IMR-90 (cell line): ENCODE measurements around the gene MAVS. TPM values are rescaled to one million over a fixed set of nuclear protein-coding genes. Genes with fewer than 3 reads are reported as not detected.

Experiments used
- ATAC-seq: fragments of 200-7000 bp; cut with Tn5 transposase; 2 replicates; pipeline ENCODE4 v1.9.1; 2020; ENCODE audit warnings: low read depth, mild to moderate bottlenecking, moderate library complexity
- BruUV-seq: library from RNA; stranded (reverse); fragments of 400-500 nt; replicated peaks from 2 replicates; lab custom pipeline; 2021; lab: Mats Ljungman, UMichigan
- CTCF ChIA-PET: fragments of 300-600 bp; formaldehyde crosslinking; extraction: SDS; loops from one replicate; lab custom pipeline; 2021; ENCODE audit warnings: antibody characterized with exemption; lab: Yijun Ruan, JAX
- POLR2A ChIA-PET: fragments of 300-600 bp; sonication (Branson Sonifier 250); formaldehyde crosslinking; loops from one replicate; lab custom pipeline; 2022; ENCODE audit warnings: antibody characterized with exemption; ENCODE audit not compliant: unreplicated experiment; lab: Charles Lee
- DNase-seq: peaks from one replicate; pipeline ENCODE4 v3.0.0; 2013
- H2AFZ ChIP-seq: replicated peaks from 2 replicates; pipeline ENCODE3; 2013; ENCODE audit warnings: low read length, mild to moderate bottlenecking; ENCODE audit not compliant: poor library complexity
- H2AK5ac ChIP-seq: 2 replicates; pipeline ENCODE4 v1.6.1; 2013; ENCODE audit warnings: low read depth, low read length, inconsistent platforms
- H2AK9ac ChIP-seq: replicated peaks from 2 replicates; pipeline ENCODE3; 2013; ENCODE audit warnings: mild to moderate bottlenecking, low read depth, low read length, moderate library complexity; ENCODE audit not compliant: poor library complexity
- H2BK120ac ChIP-seq: 2 replicates; pipeline ENCODE4 v1.6.1; 2013; ENCODE audit warnings: low read depth, low read length, inconsistent platforms
- H2BK15ac ChIP-seq: 3 replicates; pipeline ENCODE4 v1.6.1; 2013; ENCODE audit warnings: low read depth, low read length, inconsistent platforms
- H2BK20ac ChIP-seq: 2 replicates; pipeline ENCODE4 v1.6.1; 2013; ENCODE audit warnings: low read depth, mild to moderate bottlenecking, inconsistent platforms, low read length, moderate library complexity
- H2BK5ac ChIP-seq: 2 replicates; pipeline ENCODE4 v1.6.1; 2013; ENCODE audit warnings: mild to moderate bottlenecking, low read depth, low read length, inconsistent platforms; ENCODE audit not compliant: poor library complexity, severe bottlenecking
- H3K14ac ChIP-seq: replicated peaks from 2 replicates; pipeline ENCODE4 v1.6.1; 2013; ENCODE audit warnings: low read depth, low read length, inconsistent platforms
- H3K18ac ChIP-seq: 2 replicates; pipeline ENCODE4 v1.6.1; 2013; ENCODE audit warnings: low read depth, low read length, control low read depth
- H3K23ac ChIP-seq: 2 replicates; pipeline ENCODE4 v1.6.1; 2013; ENCODE audit warnings: low read depth, low read length, inconsistent platforms
- H3K27ac ChIP-seq: 2 replicates; pipeline ENCODE4 v1.5.1; 2013; ENCODE audit warnings: mild to moderate bottlenecking, control low read depth, low read length; ENCODE audit not compliant: insufficient read depth
- H3K27me3 ChIP-seq: 2 replicates; pipeline ENCODE4 v1.6.1; 2013; ENCODE audit warnings: low read length; ENCODE audit not compliant: control insufficient read depth, insufficient read depth
- H3K36me3 ChIP-seq: 2 replicates; pipeline ENCODE4 v1.6.1; 2013; ENCODE audit warnings: low read length, mixed read lengths; ENCODE audit not compliant: control insufficient read depth, insufficient read depth
- H3K4ac ChIP-seq: 2 replicates; pipeline ENCODE4 v1.6.1; 2013; ENCODE audit warnings: low read depth, low read length, inconsistent platforms
- H3K4me1 ChIP-seq: 2 replicates; pipeline ENCODE4 v1.6.1; 2013; ENCODE audit warnings: low read length, mixed read lengths; ENCODE audit not compliant: control insufficient read depth, insufficient read depth
- H3K4me2 ChIP-seq: 2 replicates; pipeline ENCODE4 v1.6.1; 2013; ENCODE audit warnings: low read depth, mild to moderate bottlenecking, control low read depth, low read length, moderate library complexity
- H3K4me3 ChIP-seq: 2 replicates; pipeline ENCODE4 v1.5.1; 2013; ENCODE audit warnings: low read depth, mild to moderate bottlenecking, control low read depth, low read length, moderate library complexity; ENCODE audit not compliant: insufficient read depth
- H3K56ac ChIP-seq: 2 replicates; pipeline ENCODE4 v1.6.1; 2013; ENCODE audit warnings: low read length, inconsistent platforms; ENCODE audit not compliant: insufficient read depth; ENCODE audit errors: extremely low read depth
- H3K79me1 ChIP-seq, 2 experiments: 2 replicates each; pipeline ENCODE4 v1.6.1; 2013; ENCODE audit warnings: low read length in 2 of 2, inconsistent platforms in 1 of 2, low read depth in 1 of 2
- H3K9ac ChIP-seq: 2 replicates; pipeline ENCODE4 v1.6.1; 2013; ENCODE audit warnings: low read depth, low read length, control low read depth
- H3K9me1 ChIP-seq: 2 replicates; pipeline ENCODE4 v1.6.1; 2013; ENCODE audit warnings: low read length, inconsistent platforms; ENCODE audit not compliant: insufficient read depth
- H3K9me3 ChIP-seq: 2 replicates; pipeline ENCODE4 v1.6.1; 2013; ENCODE audit warnings: low read length; ENCODE audit not compliant: control insufficient read depth, insufficient read depth
- H4K20me1 ChIP-seq: 2 replicates; pipeline ENCODE4 v1.6.1; 2013; ENCODE audit warnings: low read length, inconsistent platforms; ENCODE audit not compliant: insufficient read depth
- H4K5ac ChIP-seq: 2 replicates; pipeline ENCODE4 v1.6.1; 2013; ENCODE audit warnings: mild to moderate bottlenecking, low read depth, low read length, control low read depth
- H4K8ac ChIP-seq, 2 experiments: 2 replicates each; pipeline ENCODE4 v1.6.1; 2013; ENCODE audit warnings: low read depth in 2 of 2, low read length in 2 of 2, control low read depth in 1 of 2, inconsistent platforms in 1 of 2
- H4K91ac ChIP-seq: 2 replicates; pipeline ENCODE4 v1.6.1; 2013; ENCODE audit warnings: low read depth, low read length, inconsistent platforms; ENCODE audit not compliant: insufficient read depth
- BHLHE40 ChIP-seq: fragments of 150-350 bp; IDR thresholded peaks from 2 replicates; pipeline ENCODE4 v1.6.1; 2016; ENCODE audit warnings: mild to moderate bottlenecking, low read depth, low read length
- CHD1 ChIP-seq: IDR thresholded peaks from 2 replicates; pipeline ENCODE4 v1.6.1; 2012; ENCODE audit warnings: low read depth, low read length, improper control_type of control experiment
- FOS ChIP-seq: fragments of 150-350 bp; IDR thresholded peaks from 2 replicates; pipeline ENCODE4 v1.6.1; 2016; ENCODE audit warnings: low read depth, low read length
- NFE2L2 ChIP-seq: fragments of 150-350 bp; IDR thresholded peaks from 2 replicates; pipeline ENCODE4 v1.6.1; 2016; ENCODE audit warnings: low read depth, mild to moderate bottlenecking, low read length
- POLR2A ChIP-seq: IDR thresholded peaks from 2 replicates; pipeline ENCODE4 v1.6.1; 2012; ENCODE audit warnings: mild to moderate bottlenecking, low read depth, low read length
- RAD21 ChIP-seq: IDR thresholded peaks from 2 replicates; pipeline ENCODE4 v1.6.1; 2012; ENCODE audit warnings: low read length, improper control_type of control experiment
- RFX5 ChIP-seq: IDR thresholded peaks from 2 replicates; pipeline ENCODE4 v1.8.0; 2012; ENCODE audit warnings: low read depth, mild to moderate bottlenecking, low read length, moderate library complexity
- SMC3 ChIP-seq: fragments of 150-350 bp; IDR thresholded peaks from 2 replicates; pipeline ENCODE4 v1.6.1; 2016; ENCODE audit warnings: low read depth, mild to moderate bottlenecking, antibody characterized with exemption, low read length, moderate library complexity
- USF2 ChIP-seq: fragments of 150-350 bp; IDR thresholded peaks from 2 replicates; pipeline ENCODE4 v1.6.1; 2017; ENCODE audit warnings: mild to moderate bottlenecking, antibody characterized with exemption, low read length, low read depth
- WGBS, 2 experiments: methylation state at CpG; one replicate each; pipeline versions ENCODE4 v1.1.5 to v1.1.7; 2013; ENCODE audit warnings: missing lambda C conversion rate in 2 of 2; ENCODE audit not compliant: insufficient read length in 1 of 2; ENCODE audit errors: extremely low coverage in 2 of 2; 5-methylcytosine and 5-hydroxymethylcytosine counted together
- dilution Hi-C: fragments of 300-500 bp; cut with HindIII; formaldehyde crosslinking; loops from one replicate; pipeline ENCODE4 v1.14.3; 2018; ENCODE audit warnings: low sequenced_read_pairs; ENCODE audit not compliant: unreplicated experiment
- in situ Hi-C: fragments of 300-500 bp; cut with MboI; formaldehyde crosslinking; loops from 3 replicates; pipeline ENCODE4 v1.14.3; 2019; ENCODE audit warnings: low sequenced_read_pairs, inconsistent platforms, mixed read lengths
- intact Hi-C: fragments of 100-400 bp; cut with micrococcal nuclease; formaldehyde crosslinking; loops from 2 replicates; pipeline ENCODE4 v1.10.0; 2022
- polyA plus RNA-seq, 3 experiments: library from polyadenylated mRNA; depleted of rRNA; stranded (reverse); fragments of >200 nt; gene quantifications; 2 replicates each; pipeline ENCODE4 v1.2.3, GENCODE V29; 2012; ENCODE audit warnings: low replicate concordance in 1 of 3
- total RNA-seq: library from RNA; depleted of rRNA; stranded (reverse); fragments of >200 nt; gene quantifications from 2 replicates; pipeline ENCODE4 v1.2.3, GENCODE V29; 2012
- TF ChIP-seq, protein P1 (sequence below): fragments of 150-350 bp; IDR thresholded peaks from 2 replicates; pipeline ENCODE4 v1.6.1; 2016; ENCODE audit warnings: low read depth, mild to moderate bottlenecking, low read length, moderate library complexity, borderline replicate concordance

Gene MAVS
- total and polyA plus RNA-seq, 2 of the 4 experiments (the other 2 are of a cell fraction): 10.4 to 15.6 TPM

DNA sequence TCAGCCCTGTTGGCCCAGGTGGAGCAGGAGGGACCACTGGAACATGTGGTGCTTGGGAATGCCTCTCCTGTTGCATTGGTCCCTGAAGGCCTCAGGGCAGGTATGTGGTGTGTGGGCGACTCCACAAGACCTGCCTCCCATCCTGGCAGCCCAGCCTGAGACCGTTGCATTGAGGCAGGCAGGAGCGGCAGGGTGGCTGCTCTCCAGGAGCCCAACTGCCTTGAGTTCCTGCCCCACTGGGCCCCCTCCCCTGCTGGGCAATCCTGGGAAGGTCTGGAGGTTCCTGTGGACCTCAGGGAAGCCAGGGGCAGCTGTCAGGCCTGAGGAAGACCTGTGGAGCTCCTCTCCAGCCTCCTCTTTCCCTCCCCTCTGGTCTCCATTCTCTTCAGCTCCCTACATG lies 19.8 kb downstream of the MAVS start:
- Histone ChIP-seq H3K4me2 (no peak overlapping the region), H2BK120ac (no peak overlapping the region), H3K4me1 (no peaks in the 10 kb centered on the region), H4K5ac (no peak overlapping the region), H3K27ac (no peak overlapping the region), H3K36me3 (peaks cover 75% of the 10 kb centered on the region), H3K18ac (no peak overlapping the region), H2AK5ac (no peak overlapping the region), H2AK9ac (no peak overlapping the region), H4K8ac (no peak overlapping the region), H2BK15ac (no peak overlapping the region), H3K4ac (no peak overlapping the region), H2BK5ac (no peak overlapping the region), H4K91ac (no peak overlapping the region), H3K56ac (no peak overlapping the region), H2AFZ (no peak overlapping the region), H3K27me3 (no peaks in the 10 kb centered on the region), H3K9me1 (peaks cover 9% of the 10 kb centered on the region; the same call in 1 of the 2 replicates), H3K23ac (no peak overlapping the region), H2BK20ac (no peak overlapping the region), H3K9me3 (peaks cover 5% of the 10 kb centered on the region), H3K14ac (no peak overlapping the region), H4K20me1 (peaks cover 27% of the 10 kb centered on the region; the same call in 1 of the 2 replicates), H3K9ac (no peak overlapping the region), H3K4me3 (no peak overlapping the region), H3K79me1 (peaks cover 19 to 38% of the 10 kb centered on the region in 2 experiments)
- intact Hi-C loops: no loop called here
- in situ Hi-C loops: no loop called here
- ATAC-seq: no peak
- ChIA-PET POLR2A (no interaction called here), CTCF (interaction anchor here (1.2 kb wide), 1 partner anchor 219 kb away, joined by 3 read pairs; no protein-coding TSS in a partner anchor)
- no peak for DNase-seq
- dilution Hi-C loops: no loop called here
- no peak for TF ChIP-seq SMC3
- no peak for TF ChIP-seq NFE2L2
- TF ChIP-seq BHLHE40: no peak
- no peak for TF ChIP-seq RFX5
- no peak for TF ChIP-seq RAD21
- TF ChIP-seq USF2: no peak
- TF ChIP-seq CHD1: no peak
- TF ChIP-seq, protein P1, sequence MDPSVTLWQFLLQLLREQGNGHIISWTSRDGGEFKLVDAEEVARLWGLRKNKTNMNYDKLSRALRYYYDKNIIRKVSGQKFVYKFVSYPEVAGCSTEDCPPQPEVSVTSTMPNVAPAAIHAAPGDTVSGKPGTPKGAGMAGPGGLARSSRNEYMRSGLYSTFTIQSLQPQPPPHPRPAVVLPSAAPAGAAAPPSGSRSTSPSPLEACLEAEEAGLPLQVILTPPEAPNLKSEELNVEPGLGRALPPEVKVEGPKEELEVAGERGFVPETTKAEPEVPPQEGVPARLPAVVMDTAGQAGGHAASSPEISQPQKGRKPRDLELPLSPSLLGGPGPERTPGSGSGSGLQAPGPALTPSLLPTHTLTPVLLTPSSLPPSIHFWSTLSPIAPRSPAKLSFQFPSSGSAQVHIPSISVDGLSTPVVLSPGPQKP: no peak
- TF ChIP-seq FOS: no peak
- no peak for TF ChIP-seq POLR2A
- no TSS peak for BruUV-seq
- WGBS, 2 experiments: 86% methylated on average over 2 of the region's 3 CpGs; no CpG with 5 or more reads in 1 of the 2 experiments
